ENCODE data around the gene OR1F1.

Gene OR1F1

DNA sequence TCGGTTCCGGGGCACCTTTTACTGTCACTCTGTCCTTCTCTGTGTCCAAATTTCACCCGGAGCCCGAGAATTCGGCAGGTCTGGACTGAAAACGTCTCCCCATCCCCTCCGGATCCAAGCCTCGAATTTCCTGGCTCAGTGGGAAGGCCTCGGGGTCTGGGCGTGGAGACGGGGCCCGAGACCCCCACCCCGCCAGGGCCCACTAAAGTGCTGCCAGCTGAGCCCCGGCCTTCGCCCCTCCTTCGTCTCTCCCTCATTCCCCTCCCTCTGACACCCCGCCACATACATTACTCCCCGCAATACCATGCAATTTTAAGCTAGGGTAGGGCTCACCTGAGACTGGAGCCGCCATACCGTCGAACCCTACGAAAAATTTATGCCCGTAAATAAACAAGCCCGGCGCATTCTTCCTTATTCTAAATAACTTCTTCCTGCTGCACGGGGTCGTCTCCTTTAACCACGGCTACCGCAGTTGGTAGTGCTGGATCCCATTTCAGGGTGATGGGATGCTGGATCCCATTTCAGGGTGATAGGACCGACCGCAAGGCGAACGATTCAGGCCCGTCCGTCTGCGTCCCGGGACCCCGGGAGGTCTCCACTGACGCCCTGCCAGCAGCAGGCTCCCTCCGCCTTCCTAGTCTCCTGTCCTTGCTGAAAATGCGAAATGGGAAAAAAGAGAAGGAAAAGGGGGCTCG lies 4.4 kb upstream of the OR1F1 start (continued):
- TF ChIP-seq, protein P1, sequence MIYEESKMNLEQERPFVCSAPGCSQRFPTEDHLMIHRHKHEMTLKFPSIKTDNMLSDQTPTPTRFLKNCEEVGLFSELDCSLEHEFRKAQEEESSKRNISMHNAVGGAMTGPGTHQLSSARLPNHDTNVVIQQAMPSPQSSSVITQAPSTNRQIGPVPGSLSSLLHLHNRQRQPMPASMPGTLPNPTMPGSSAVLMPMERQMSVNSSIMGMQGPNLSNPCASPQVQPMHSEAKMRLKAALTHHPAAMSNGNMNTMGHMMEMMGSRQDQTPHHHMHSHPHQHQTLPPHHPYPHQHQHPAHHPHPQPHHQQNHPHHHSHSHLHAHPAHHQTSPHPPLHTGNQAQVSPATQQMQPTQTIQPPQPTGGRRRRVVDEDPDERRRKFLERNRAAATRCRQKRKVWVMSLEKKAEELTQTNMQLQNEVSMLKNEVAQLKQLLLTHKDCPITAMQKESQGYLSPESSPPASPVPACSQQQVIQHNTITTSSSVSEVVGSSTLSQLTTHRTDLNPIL (CRISPR knock-in tag; IDR thresholded peaks at IDR 0.05; ENCODE audit: low read depth), result no peak
- TF ChIP-seq ISL1 (CRISPR knock-in tag; IDR thresholded peaks at IDR 0.05), result no peak

DNA sequence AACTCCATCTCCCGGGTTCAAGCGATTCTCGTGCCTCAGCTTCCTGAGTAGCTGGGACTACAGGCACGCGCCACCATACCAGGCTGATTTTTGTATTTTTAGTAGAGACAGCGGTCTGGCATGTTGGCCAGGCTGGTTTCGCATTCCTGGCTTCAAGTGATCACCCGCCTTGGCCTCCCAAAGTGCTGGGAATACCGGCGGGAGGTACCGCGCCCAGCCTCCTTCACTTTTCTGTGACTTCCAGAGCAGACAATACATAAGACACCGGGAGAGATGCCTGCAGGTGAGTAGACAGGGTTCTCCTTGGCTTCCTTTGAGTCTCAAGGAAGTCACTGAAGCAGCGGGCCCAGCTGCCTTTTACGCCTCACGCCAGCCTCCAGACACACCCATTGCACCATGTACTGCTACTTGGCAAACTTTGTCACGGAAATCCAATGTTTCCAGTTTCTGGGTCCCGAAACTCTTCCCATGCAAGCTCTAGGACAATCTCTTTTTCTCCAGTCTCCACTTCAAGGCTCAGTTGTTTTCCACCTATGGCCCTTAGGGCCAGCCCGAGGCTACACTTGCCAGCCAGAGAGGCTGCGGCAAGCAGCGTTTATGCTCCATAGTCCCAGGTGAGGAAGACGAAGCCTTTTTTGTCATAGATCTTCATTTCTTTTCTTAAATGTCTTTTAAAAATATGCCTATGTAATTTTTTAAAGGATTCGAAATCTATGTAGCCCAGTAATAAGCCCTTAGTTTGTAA lies 886 bp upstream of the OR1F1 start:
- TF ChIP-seq BACH2 (CRISPR knock-in tag; IDR thresholded peaks at IDR 0.05; ENCODE audit: borderline replicate concordance) (no peak), RARB (CRISPR knock-in tag; IDR thresholded peaks at IDR 0.05) (no peak)
- ATAC-seq, result no peak

DNA sequence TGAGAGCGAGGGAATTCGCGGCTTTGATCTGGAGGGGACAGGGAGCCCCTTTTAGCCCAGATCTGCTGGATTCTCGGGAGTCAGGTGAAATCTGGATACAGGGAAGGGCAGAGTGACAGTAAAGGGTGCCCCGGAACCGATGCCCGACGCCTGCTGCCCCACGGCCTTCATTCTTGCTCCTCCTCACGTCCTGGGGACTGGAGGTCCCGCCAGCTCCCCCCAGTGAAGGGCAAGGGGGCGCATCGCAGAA lies 596 bp downstream of the OR1F1 start:
- no peak for TF ChIP-seq ZFP30 (CRISPR knock-in tag; IDR thresholded peaks at IDR 0.05)
- no peak for TF ChIP-seq ISL1 (CRISPR knock-in tag; IDR thresholded peaks at IDR 0.05)
- no peak for TF ChIP-seq RARB (CRISPR knock-in tag; IDR thresholded peaks at IDR 0.05)
- no peak for TF ChIP-seq ESRRG (CRISPR knock-in tag; IDR thresholded peaks at IDR 0.05)
- no peak for TF ChIP-seq TCF4 (CRISPR knock-in tag; IDR thresholded peaks at IDR 0.05; ENCODE audit: borderline replicate concordance)
- TF ChIP-seq, protein P2, sequence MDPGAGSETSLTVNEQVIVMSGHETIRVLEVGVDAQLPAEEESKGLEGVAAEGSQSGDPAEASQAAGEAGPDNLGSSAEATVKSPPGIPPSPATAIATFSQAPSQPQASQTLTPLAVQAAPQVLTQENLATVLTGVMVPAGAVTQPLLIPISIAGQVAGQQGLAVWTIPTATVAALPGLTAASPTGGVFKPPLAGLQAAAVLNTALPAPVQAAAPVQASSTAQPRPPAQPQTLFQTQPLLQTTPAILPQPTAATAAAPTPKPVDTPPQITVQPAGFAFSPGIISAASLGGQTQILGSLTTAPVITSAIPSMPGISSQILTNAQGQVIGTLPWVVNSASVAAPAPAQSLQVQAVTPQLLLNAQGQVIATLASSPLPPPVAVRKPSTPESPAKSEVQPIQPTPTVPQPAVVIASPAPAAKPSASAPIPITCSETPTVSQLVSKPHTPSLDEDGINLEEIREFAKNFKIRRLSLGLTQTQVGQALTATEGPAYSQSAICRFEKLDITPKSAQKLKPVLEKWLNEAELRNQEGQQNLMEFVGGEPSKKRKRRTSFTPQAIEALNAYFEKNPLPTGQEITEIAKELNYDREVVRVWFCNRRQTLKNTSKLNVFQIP (CRISPR knock-in tag; IDR thresholded peaks at IDR 0.05; ENCODE audit: borderline replicate concordance, low read depth), result no peak
- no peak for TF ChIP-seq BACH2 (CRISPR knock-in tag; IDR thresholded peaks at IDR 0.05; ENCODE audit: borderline replicate concordance)
- TF ChIP-seq ZFP3 (CRISPR knock-in tag; IDR thresholded peaks at IDR 0.05), result no peak
- no peak for TF ChIP-seq ZNF8 (CRISPR knock-in tag; IDR thresholded peaks at IDR 0.05)
- TF ChIP-seq OSR1 (CRISPR knock-in tag; IDR thresholded peaks at IDR 0.05), result no peak
- TF ChIP-seq SNAI2 (CRISPR knock-in tag; IDR thresholded peaks at IDR 0.05), result no peak
- TF ChIP-seq, protein P3, sequence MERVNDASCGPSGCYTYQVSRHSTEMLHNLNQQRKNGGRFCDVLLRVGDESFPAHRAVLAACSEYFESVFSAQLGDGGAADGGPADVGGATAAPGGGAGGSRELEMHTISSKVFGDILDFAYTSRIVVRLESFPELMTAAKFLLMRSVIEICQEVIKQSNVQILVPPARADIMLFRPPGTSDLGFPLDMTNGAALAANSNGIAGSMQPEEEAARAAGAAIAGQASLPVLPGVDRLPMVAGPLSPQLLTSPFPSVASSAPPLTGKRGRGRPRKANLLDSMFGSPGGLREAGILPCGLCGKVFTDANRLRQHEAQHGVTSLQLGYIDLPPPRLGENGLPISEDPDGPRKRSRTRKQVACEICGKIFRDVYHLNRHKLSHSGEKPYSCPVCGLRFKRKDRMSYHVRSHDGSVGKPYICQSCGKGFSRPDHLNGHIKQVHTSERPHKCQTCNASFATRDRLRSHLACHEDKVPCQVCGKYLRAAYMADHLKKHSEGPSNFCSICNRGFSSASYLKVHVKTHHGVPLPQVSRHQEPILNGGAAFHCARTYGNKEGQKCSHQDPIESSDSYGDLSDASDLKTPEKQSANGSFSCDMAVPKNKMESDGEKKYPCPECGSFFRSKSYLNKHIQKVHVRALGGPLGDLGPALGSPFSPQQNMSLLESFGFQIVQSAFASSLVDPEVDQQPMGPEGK (CRISPR knock-in tag; IDR thresholded peaks at IDR 0.05; ENCODE audit: borderline replicate concordance), result no peak
- no peak for TF ChIP-seq PPARA (CRISPR knock-in tag; IDR thresholded peaks at IDR 0.05; ENCODE audit: borderline replicate concordance)
- TF ChIP-seq, protein P4, sequence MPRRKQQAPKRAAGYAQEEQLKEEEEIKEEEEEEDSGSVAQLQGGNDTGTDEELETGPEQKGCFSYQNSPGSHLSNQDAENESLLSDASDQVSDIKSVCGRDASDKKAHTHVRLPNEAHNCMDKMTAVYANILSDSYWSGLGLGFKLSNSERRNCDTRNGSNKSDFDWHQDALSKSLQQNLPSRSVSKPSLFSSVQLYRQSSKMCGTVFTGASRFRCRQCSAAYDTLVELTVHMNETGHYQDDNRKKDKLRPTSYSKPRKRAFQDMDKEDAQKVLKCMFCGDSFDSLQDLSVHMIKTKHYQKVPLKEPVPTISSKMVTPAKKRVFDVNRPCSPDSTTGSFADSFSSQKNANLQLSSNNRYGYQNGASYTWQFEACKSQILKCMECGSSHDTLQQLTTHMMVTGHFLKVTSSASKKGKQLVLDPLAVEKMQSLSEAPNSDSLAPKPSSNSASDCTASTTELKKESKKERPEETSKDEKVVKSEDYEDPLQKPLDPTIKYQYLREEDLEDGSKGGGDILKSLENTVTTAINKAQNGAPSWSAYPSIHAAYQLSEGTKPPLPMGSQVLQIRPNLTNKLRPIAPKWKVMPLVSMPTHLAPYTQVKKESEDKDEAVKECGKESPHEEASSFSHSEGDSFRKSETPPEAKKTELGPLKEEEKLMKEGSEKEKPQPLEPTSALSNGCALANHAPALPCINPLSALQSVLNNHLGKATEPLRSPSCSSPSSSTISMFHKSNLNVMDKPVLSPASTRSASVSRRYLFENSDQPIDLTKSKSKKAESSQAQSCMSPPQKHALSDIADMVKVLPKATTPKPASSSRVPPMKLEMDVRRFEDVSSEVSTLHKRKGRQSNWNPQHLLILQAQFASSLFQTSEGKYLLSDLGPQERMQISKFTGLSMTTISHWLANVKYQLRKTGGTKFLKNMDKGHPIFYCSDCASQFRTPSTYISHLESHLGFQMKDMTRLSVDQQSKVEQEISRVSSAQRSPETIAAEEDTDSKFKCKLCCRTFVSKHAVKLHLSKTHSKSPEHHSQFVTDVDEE (CRISPR knock-in tag; IDR thresholded peaks at IDR 0.05), result no peak
- TF ChIP-seq TOX (CRISPR knock-in tag; IDR thresholded peaks at IDR 0.05; ENCODE audit: borderline replicate concordance), result no peak
- TF ChIP-seq ZC3H10 (CRISPR knock-in tag; IDR thresholded peaks at IDR 0.05), result no peak
- TF ChIP-seq, protein P5, sequence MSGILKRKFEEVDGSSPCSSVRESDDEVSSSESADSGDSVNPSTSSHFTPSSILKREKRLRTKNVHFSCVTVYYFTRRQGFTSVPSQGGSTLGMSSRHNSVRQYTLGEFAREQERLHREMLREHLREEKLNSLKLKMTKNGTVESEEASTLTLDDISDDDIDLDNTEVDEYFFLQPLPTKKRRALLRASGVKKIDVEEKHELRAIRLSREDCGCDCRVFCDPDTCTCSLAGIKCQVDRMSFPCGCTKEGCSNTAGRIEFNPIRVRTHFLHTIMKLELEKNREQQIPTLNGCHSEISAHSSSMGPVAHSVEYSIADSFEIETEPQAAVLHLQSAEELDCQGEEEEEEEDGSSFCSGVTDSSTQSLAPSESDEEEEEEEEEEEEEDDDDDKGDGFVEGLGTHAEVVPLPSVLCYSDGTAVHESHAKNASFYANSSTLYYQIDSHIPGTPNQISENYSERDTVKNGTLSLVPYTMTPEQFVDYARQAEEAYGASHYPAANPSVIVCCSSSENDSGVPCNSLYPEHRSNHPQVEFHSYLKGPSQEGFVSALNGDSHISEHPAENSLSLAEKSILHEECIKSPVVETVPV (CRISPR knock-in tag; IDR thresholded peaks at IDR 0.05), result no peak
- peak; percentile 16 for ATAC-seq
